ENCODE measurements around the gene RPP40. TPM values are rescaled to one million over a fixed set of nuclear protein-coding genes. Genes with fewer than 3 reads are reported as not detected.
"Not testable (repeated sequence)": the region's sequence is repeated elsewhere in the genome, so short reads cannot be mapped to it uniquely, and the experiment has no call there.

Gene RPP40
- total RNA-seq, 1 experiment from 2014 or later = 51.3 TPM

DNA sequence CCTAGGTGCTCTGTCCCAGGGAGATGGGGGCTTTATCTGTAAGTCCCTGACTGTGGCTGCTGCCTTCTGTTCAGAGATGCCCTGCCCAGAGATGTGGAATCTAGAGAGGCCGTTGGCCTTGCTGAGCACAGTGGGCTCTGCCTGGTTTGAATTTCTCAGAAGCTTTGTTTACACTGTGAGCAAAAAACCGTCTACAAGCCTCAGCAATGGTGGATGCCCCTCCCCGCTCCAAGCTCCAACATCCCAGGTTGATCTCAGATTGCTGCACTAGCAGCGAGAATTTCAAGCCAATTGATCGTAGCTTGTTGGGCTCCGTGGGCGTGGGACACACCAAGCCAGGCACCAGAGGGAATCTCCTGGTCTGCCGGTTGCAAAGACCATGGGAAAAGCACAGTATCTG lies 16.3 kb upstream of the RPP40 start:
- no peak for DNase-seq (ENCODE audit: low read depth)

DNA sequence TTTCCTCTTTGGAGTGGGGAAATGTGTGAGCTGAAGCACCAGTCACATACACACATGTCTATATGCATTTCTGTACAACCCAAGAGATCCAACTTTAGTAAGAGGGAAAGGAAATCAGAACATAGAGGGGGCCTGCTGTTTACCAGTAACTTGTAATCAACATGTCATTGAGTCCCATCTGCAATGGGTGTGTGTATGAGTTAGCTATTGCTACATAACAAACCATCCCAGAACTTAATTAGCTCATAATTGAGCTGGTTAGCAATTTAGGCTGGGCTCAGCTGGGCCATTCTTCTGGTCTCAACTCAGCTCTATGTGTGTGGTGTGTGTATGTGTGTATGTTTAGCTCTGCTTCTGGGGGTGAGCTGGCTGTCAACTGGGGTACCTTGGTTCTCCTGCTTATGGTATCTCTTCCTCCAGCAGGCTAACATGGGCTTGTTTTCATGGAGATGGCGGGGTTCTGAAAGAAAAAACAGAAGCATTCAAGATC lies 10.3 kb upstream of the RPP40 start:
- no peak for DNase-seq (ENCODE audit: low read depth)

DNA sequence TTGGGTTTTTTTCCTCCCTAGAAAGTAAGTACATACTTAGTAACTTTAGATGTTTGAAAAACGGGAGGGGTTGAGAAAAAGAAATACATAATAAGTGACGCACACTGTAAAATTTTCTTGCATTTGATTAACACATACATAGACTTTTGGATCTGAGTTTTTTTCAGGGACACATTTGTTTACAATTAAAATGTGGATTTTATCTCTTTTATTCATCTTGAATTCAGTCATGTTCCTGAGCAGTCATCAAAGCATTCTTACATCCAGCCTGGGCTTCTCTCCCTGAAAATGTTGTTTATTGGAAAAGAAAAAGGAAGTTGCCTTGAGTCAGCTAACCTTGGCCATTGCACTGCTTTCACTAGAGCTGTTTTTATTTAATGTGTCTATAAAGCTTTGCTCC lies 8.7 kb upstream of the RPP40 start:
- no peak for DNase-seq (ENCODE audit: low read depth)

DNA sequence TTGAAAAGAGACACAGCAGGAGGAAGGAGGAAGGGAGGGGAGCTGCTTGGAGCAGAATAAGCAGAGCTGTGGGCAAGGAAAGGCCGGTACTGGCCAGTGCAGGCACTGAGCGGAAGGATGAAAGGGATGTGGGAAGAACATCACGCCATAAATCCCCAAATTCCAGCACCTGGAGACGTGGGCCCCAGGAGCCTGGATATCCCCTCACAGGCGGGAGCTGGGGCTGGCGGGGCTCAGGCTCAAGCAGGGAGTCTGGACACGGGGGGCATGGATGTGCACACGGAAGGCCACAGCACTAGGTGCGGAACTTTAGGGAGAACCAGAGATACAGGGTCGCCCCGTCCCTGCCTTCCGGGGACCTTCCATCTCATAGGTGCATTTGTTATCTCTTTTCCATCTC lies 7.5 kb upstream of the RPP40 start:
- no peak for DNase-seq (ENCODE audit: low read depth)

DNA sequence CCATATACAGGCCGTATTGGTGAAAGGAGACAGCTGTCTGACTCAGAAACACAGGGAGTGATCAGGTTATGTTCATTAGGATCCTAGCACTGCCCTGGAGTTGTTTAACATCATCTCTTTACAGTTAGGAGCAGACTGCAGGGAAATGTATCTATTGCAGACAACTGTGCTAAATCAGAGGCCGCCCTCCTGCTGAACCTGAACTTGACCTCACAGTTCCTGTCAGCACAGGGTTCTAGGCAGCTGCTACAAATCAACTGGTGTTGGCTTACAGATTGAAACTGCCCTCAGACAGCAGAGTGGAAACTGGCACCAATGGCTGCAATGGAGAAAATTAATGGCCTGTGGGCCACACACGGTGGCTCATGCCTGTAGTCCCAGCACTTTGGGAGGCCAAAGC lies 3.7 kb upstream of the RPP40 start:
- no peak for DNase-seq (ENCODE audit: low read depth)

DNA sequence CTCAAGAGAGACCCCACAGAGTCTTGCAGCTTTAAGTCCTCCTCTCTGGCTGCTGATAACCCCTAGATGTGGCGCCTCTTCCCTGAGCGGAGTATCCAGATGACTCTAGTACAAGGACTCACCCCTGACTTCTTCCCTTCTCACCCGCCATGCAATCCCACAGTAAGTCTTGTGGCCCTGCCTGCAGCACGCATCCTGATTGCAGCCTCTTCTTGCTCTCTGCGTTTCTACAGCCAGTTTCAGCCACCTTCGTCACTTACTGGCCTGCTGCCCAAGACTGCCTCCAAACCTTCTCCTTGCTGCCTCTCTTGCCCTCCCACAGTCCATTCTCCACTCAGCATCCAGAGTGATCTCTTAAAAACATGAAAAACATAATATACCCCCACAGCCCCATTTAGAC lies 2.4 kb upstream of the RPP40 start:
- no peak for DNase-seq (ENCODE audit: low read depth)

DNA sequence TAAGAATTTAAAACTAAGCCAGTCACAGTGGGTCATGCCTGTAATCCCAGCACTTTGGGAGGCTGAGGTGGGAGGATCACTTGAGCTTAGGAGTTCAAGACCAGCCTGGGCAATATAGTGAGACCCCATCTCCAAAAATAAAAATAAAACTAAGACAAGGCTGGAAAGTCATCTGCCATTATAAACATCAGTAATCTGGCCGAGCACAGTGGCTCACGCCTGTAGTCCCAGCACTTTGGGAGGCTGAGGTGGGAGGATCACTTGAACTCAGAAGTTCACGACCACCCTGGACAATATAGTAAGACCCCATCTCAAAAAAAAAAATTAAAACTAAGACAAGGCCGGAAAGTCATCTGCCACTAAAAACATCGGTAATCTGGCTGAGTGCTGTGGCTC lies 1.2 kb upstream of the RPP40 start:
- not testable (repeated sequence) for DNase-seq (ENCODE audit: low read depth)

DNA sequence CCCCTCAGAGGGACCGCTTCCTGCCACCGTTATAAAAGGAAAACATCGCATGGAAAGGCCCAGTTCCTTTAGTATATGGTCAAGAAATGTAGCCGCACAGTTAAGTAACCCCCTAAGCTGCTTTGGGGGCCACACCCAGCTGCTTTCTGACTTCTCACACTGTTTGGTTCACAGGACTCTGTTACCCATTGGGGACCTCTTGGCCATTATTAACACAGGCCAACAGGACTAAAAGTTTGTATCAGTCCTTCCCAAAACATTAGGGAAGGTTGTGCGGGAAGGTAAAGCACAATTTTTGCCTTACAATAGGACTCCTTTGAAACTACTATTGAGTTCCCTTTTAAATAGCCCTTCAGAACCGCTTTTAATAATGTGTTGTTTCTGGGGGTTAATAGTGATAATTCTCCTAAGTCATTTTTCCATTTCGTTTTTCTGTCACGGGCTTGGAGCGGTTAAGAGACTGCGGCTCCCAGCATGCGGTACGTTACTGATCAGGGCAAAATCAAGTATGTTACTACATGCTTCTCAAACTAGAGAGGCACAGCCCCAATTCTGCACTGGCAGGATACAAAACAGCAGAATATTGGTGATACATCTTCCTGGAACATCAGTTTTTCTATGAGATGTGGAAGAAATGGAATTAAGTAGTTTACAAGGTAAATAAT lies 668 bp upstream of the RPP40 start:
- DNase-seq (ENCODE audit: low read depth) = no peak

DNA sequence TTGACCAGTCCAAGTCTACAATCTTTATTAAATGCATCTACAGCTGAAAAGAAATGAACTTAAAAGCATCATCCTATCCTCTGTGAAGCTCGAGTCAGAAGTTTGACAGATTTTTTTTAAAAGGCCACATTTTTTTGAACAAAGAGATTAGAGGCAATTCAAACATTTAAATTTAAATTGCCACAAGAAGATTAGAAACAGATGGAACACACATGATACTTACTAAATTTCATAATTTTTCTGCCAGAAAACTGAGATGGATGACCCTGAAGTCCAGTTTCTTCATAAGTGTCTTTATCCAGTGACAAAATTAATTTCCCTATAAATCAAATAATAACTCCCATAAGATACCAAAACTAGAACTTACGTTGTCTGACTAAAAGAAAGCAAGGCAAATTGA lies 4.3 kb downstream of the RPP40 start:
- DNase-seq (ENCODE audit: low read depth) = no peak

DNA sequence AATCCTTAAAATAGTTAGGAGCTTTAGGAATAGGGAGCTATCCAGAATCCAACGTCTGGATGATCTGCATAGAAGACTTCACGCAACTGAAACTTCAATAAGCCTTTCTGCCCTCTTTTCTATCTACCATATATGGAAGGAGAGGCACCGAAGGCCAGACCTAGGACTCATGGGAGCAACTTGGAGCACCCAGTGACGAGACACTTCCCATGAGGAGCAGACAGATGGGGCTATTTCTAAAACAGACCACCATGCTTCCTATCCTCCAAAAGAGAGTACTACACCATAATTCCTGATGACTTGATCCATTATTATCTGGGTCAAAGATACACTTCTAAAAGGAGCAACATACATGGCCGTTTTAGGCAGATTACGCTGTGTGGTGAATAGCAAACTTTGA lies 6.0 kb downstream of the RPP40 start:
- DNase-seq (ENCODE audit: low read depth) = no peak

DNA sequence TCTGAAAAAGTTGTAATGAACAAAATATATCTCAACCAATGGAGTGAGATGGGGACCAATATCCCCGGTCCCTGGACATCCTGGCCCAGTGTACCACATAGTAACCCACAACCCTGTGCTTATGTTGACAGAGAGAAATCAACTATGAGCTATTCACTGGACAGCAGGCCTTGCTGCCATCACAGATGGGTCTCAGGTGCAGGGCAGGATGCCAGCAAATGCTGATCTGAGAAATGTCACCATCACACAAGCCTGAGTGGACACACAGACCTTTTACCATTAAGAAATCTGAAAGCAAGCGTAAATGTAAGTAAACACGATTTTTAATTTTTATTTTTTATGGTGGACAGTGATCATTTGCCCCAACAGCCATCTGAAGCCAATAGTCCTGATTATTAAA lies 9.1 kb downstream of the RPP40 start:
- no peak for DNase-seq (ENCODE audit: low read depth)

DNA sequence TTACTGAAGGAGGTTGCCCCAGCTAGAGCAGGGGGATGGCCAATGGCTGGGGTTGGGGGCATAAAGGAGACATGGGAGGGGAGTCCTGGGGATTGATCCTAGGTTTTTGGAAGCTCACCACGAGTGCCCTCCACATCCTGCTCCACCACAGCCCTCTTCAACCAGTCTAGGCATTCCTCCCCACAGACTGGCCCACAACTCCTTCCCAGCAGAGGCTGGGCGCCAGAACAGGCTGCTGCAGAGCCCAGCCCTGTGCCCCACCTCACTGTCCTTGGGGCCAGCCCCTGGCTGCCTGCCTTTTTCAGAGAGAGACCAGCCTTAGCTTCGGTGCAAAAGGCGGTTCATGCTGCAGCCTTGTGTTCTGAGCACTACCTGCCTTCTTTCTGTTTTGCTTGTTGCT lies 16.4 kb downstream of the RPP40 start:
- no peak for DNase-seq (ENCODE audit: low read depth)

DNA sequence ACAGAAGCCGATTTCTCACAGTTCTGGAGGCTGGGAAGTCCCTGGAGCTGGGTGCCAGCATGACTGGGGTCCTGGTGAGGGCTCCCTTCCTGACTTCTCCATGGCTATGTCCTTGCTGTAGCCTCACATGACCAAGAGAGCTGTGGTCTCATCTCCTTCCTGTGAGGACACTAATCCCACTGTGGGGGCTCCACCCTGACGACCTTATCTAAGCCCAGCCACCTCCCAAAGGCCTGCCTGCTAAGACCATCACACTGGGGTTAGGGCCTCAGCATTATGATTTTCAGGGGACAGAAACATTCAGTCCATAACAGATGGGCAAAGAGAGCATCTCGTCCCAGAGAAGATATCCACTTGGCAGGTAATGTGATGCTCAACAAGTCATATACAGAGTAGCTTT lies 16.8 kb downstream of the RPP40 start:
- no peak for DNase-seq (ENCODE audit: low read depth)

DNA sequence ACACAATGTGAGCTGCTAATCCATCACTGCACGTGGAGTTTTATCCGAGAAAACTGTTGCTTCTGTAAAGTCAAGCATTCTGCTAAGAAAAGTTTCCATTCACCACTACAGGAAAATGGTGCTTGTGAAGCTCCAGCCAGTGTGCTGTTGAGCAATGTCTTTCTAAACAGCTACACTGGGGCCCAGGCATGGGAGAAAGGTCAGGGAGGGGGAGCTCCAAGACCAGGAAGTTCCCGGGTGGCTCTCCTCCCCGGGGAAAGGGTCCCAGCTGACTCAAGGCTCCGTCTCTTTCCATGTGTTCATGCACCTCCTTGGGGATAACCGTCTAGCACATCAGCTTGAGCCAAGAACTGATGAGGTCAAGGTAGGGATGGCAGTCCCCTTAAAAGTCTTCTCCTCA lies 20.5 kb downstream of the RPP40 start:
- DNase-seq (ENCODE audit: low read depth) = no peak

DNA sequence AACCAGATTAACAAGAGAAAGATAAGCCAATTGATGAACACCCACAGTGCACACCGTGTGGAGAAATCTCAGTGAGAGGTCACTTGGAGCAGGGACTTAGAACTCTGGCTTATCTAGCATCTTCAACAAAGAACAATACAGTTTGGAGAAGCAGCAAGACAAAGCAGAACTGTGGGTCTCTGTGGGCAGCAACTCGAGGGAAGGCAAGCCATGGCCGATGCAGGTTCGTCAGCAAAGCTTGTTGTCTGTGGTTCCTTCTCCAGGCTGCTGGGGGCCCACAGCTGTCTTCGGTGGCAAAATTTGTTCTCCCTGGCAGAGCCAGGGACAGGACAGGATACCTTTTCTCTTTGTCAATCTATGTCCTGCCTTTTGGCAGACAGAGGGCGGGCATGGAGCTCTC lies 22.1 kb downstream of the RPP40 start:
- no peak for DNase-seq (ENCODE audit: low read depth)

DNA sequence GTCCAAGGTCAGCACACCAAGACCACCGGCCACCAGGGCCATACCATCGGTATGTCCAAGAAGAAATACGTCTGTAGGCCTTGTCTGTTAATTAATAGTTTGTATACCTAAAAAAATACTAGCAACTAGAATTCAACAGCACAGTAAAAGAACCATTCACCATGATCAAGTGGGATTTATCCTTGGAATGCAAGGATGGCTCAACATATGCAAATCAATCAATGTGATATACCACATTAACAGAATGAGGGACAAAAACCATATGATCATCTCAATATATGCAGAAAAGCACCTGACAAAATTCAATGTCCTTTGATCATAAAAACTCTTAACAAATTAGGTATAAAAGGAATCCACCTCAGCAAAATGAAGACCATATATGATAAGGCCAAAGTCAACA lies 24.4 kb downstream of the RPP40 start:
- no peak for DNase-seq (ENCODE audit: low read depth)

DNA sequence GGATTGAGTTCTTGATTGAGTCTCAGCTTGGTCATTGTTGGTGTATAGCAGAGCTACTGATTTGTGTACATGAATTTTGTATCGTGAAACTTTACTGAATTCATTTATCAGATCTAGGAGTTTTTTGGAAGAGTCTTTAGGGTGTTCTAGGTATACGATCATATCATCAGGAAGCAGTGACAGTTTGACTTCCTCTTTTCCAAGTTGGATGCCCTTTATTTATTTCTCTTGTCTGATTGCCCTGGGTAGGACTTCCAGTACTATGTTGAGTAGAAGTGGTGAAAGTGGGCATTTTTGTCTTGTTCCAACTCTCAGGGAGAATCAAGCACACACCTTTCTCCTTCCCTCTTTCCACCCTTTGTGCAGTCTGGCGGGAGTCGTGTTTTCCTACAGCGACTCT lies 26.4 kb downstream of the RPP40 start:
- no peak for DNase-seq (ENCODE audit: low read depth)

DNA sequence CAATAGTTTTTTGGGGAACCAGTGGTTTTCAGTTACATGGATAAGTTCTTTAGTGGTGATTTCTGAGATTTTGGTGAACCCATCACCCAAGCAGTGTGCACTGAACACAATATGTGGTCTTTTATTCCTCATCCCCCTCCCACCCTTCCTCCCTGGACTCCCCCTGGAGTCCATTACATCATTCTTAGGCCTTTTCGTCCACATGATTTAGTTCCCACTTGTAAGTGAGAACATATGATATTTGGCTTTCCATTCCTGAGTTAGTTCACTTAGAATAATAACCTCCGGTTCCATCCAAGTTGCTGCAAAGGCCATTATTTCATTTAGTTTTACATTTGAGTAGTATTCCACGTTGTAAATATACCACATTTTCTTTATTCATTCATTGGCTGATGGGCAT lies 28.3 kb downstream of the RPP40 start:
- DNase-seq (ENCODE audit: low read depth) = no peak

DNA sequence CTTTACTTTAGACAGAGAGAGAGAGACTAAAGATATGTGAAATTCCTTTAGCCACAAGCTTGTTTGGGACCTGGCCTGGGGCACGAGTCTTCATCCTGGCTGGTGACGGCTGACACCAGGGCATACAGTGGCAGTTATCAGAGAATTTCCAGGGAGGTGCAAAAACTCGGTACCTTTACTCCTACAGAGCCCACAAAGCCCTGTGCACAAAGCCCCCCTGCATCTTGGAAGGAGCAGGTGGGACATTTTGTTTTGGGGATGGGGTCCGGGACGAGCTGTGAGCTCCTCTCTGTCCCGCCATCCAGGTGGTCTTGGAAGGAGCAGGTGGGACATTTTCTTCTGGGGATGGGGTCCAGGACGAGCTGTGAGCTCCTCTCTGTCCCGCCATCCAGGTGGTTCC lies 28.9 kb downstream of the RPP40 start:
- DNase-seq (ENCODE audit: low read depth) = no peak

DNA sequence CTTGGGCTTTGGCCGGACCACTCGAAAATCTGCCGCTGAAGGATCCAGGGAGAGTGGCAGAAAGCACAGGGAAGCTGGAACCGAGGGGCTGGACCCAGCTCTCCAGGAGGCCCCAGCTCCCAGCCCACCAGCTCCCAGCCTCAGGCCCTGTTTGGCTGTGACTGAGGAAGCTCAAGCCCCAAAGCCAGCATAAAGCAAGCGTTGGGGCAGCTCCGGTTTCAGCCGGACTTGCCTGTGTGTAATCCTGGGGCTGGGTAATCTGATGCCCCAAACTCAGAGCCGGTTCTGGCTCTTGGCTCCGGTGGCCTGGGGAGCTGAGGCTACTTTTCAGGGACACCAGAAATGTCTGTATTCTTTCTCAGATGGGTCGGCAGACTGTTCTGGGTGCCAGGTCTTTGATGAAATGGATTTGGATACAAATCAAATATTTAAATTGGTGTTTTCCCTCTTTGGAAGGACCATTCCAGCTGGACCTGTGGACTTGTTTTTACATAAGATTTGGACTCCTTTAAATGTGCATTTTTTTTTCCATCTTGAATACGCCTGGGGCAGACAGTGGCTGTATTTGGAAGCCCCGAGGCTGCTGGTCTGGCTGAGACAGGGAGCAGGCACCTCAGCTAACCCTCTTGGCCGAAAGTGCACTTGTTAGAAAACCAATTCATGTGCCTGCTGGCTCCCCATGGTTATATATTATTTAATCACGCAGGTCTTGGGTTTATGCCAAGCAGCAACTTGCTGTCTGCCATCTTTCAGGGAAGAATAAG lies 29.7 kb downstream of the RPP40 start:
- no peak for DNase-seq (ENCODE audit: low read depth)

DNA sequence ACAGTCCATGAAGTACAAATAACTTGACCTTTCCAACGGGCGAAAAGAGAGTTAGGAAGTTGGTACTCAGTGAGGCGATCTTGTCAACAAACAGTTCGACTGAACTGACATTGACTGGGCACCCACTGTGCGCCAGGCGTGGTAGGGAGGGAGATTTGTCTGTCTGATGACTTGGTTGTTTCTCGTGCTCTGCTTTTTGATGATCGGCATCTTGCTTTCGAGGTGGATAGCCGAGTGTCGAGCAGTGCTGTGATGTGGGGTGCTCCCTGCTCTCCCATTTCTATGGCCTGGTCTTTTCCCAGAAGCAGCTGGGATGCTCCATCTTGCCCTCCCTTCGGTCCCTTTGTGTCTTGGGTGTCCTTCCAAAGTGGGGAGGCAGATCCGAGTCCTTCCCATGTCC lies 30.4 kb downstream of the RPP40 start:
- DNase-seq (ENCODE audit: low read depth) = no peak

DNA sequence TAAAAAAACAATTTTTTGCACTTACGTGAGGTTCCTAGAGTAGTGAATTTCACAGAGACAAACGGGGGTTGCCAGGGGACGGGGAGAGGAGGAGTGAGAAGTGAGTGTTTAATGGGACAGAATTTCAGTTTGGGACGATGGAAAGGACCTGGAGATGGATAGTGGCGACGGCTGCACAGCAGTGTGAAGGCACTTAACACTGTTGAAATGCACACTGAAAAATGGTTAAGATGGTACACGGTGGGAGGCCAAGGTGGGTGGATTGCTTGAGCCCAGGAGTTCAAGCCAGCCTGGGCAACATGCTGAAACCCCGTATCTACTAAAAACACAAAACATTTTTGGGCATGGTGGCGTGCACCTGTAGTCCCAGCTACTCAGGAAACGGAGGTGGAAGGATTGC lies 31.4 kb downstream of the RPP40 start:
- DNase-seq (ENCODE audit: low read depth) = no peak

DNA sequence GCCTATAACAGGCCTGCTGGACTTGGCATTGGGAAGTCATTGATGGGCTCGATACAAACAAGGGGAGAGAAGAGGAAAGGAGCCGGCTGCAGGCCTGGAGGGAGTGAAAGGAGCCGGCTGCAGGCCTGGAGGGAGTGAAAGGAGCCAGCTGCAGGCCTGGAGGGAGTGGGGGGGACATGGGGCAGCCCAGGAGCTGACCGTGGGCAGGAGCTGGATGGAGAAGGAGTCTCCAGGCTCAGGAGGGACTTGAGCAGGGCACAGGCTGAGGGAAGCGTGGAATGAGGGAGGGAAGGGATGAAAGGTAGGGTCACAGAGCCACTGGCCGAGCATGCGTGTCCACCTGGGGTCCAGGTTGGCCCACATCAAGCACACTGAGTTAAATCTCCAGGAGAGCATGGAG lies 32.0 kb downstream of the RPP40 start:
- DNase-seq (ENCODE audit: low read depth) = no peak
